Muscle layer of duodenum (tissue), 2 donors: ENCODE measurements around the gene C12orf54.
"Not testable (repeated sequence)": the region's sequence is repeated elsewhere in the genome, so short reads cannot be mapped to it uniquely, and the experiment has no call there.

Experiments
- H3K27ac ChIP-seq: one replicate; pipeline ENCODE4 v1.7.0; 2013; ENCODE audit warnings: mild to moderate bottlenecking, low read length
- H3K27me3 ChIP-seq: one replicate; pipeline ENCODE4 v1.7.0; 2013; ENCODE audit warnings: low read depth, mild to moderate bottlenecking, control low read depth, low read length
- H3K36me3 ChIP-seq, 2 donors: one replicate each; pipeline ENCODE4 v1.7.0; 2013; ENCODE audit warnings: low read length in 2 of 2, control low read depth in 1 of 2, mild to moderate bottlenecking in 1 of 2; ENCODE audit not compliant: insufficient read depth in 2 of 2, control insufficient read depth in 1 of 2
- H3K4me1 ChIP-seq, 2 donors: one replicate each; pipeline ENCODE4 v1.7.0; 2013; ENCODE audit warnings: low read length in 2 of 2, mild to moderate bottlenecking in 2 of 2, control low read depth in 1 of 2, moderate library complexity in 1 of 2; ENCODE audit not compliant: insufficient read depth in 2 of 2, control insufficient read depth in 1 of 2
- H3K4me3 ChIP-seq, 2 donors: one replicate each; pipeline ENCODE4 v1.7.0; 2013; ENCODE audit warnings: low read length in 2 of 2, low read depth in 1 of 2, mild to moderate bottlenecking in 1 of 2
- H3K9me3 ChIP-seq, 2 donors: one replicate each; pipeline ENCODE4 v1.7.0; 2013; ENCODE audit warnings: low read length in 2 of 2, control low read depth in 1 of 2, mild to moderate bottlenecking in 1 of 2; ENCODE audit not compliant: control insufficient read depth in 1 of 2
- donor health status: healthy.

C12orf54 gene

GRCh38 chr12:48469027-48469426 lies 13.3 kb upstream of the C12orf54 start:
- H3K4me1 ChIP-seq: not testable (repeated sequence)

GRCh38 chr12:48472259-48472658 lies 10.0 kb upstream of the C12orf54 start, which contains the start of gene ANP32D:
ANP32D (plus strand) TSS chr12:48472559; CDS start chr12:48472665, 106 bp downstream.
- no peaks in the 10 kb centered on the region for H3K4me1 ChIP-seq
- no peak within 1 kb of the TSS for H3K4me3 ChIP-seq
- no peaks in the 10 kb centered on the region for H3K27me3 ChIP-seq
- no peaks in the 10 kb centered on the region for H3K36me3 ChIP-seq
- no peak within 1 kb of the TSS for H3K27ac ChIP-seq
- H3K9me3 ChIP-seq: peaks cover 0 to 17% of the 10 kb centered on the region in 2 donors

More at GRCh38 chr12:48469027-48469426, 13.3 kb upstream of the C12orf54 start:
- not testable (repeated sequence) for H3K27ac ChIP-seq, H3K4me3 ChIP-seq, H3K27me3 ChIP-seq, H3K36me3 ChIP-seq
- peaks cover 0 to 19% of the 10 kb centered on the region in 2 donors for H3K9me3 ChIP-seq

DNA sequence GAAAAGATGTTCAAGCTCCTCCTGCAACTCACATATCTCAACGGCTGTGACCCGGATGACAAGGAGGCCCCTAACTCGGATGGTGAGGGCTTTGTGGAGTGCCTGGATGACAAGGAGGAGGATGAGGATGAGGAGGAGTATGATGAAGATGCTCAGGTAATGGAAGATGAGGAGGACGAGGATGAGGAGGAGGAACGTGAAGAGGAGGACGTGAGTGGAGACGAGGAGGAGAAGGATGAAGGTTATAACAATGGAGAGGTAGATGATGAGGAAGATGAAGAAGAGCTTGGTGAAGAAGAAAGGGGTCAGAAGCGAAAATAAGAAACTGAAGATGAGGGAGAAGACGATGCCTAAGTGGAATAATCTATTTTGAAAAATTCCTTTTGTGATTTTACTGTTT lies 9.2 kb upstream of the C12orf54 start:
- no peaks in the 10 kb centered on the region for H3K4me1 ChIP-seq
- peaks cover 0 to 16% of the 10 kb centered on the region in 2 donors for H3K9me3 ChIP-seq
- H3K27ac ChIP-seq: no peak overlapping the region
- H3K27me3 ChIP-seq: no peaks in the 10 kb centered on the region
- no peaks in the 10 kb centered on the region for H3K36me3 ChIP-seq
- no peak overlapping the region for H3K4me3 ChIP-seq

DNA sequence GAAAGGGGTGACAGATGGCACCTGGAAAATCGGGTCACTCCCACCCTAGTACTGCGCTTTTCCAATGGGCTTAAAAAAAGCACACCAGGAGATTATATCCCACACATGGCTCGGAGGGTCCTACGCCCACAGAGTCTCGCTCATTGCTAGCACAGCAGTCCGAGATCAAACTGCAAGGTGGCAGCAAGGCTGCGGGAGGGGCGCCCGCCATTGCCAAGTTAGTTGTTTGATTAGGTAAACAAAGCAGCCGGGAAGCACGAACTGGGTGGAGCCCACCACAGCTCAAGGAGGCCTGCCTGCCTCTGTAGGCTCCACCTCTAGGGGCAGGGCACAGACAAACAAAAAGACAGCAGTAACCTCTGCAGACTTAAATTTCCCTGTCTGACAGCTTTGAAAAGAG lies 7.8 kb upstream of the C12orf54 start:
- H3K36me3 ChIP-seq, H3K9me3 ChIP-seq, H3K4me1 ChIP-seq, H3K27ac ChIP-seq, H3K27me3 ChIP-seq, H3K4me3 ChIP-seq: not testable (repeated sequence)

DNA sequence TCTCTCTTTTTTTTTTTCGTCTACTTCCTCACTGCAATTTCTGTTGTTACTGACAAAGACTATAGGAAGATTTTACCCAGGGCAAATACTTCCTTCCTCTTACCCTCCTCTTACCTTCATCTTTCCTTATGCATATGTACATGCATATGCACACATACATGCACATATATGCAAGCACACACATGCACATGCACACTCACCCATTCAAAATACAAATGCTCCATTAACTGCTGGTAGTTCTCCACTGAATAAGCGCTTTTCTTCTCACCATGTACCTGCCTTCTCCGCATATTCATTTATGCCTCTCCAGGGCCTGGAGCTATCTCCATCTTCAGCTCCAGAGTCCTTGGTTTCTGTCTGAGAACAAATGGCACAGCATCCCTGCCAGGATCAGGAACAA lies 632 bp downstream of the C12orf54 start:
- Histone ChIP-seq H3K4me1 (no peaks in the 10 kb centered on the region), H3K27me3 (no peaks in the 10 kb centered on the region), H3K4me3 (no peak overlapping the region), H3K36me3 (no peaks in the 10 kb centered on the region), H3K27ac (no peak overlapping the region), H3K9me3 (no peaks in the 10 kb centered on the region)

GRCh38 chr12:48486261-48486660 lies 4.0 kb downstream of the C12orf54 start:
- Histone ChIP-seq H3K4me3 (no peak overlapping the region), H3K36me3 (no peaks in the 10 kb centered on the region), H3K27me3 (no peaks in the 10 kb centered on the region), H3K4me1 (no peaks in the 10 kb centered on the region), H3K27ac (no peak overlapping the region), H3K9me3 (no peaks in the 10 kb centered on the region)

DNA sequence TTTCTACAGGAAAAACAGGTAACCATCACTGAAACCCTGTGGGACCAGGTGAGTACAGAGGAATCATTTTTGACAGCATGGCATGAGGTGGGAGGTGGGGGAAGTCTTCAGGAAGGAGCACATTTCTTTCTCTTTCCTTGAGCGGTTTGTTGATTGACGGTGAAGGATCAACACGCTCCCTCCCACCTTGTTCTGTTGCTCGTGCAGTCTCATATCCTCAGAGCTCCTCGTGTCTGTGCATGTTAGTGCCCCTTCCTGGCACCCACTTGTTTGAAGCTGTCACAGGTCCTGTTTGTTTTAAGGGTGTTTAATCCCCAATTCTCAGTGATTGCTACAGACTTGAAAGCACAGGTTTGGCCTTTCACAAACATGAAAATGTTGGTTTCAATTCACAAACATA lies 4.4 kb downstream of the C12orf54 start:
- Histone ChIP-seq H3K27me3 (no peaks in the 10 kb centered on the region), H3K36me3 (no peaks in the 10 kb centered on the region), H3K4me3 (no peak overlapping the region), H3K4me1 (no peaks in the 10 kb centered on the region), H3K27ac (no peak overlapping the region), H3K9me3 (no peaks in the 10 kb centered on the region)

DNA sequence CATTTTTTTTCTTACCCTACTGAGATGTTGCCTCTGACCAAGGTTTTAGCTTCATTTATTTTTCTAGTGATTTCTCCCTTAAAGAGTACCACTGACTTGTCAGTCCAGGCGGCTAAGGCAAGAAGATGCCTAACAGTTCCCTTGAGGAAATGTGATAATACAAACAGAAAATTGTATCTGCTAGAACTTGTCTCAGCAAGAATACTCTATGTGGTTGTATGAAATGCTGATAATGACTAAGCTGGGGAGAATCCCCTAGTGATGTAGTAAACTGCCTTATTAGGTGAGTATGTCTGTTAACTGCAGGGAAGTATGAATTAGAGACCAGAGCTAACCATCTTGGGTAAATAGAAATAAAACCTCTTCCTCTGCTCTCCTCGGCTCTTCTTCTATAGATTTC lies 6.7 kb downstream of the C12orf54 start:
- Histone ChIP-seq H3K4me1 (no peaks in the 10 kb centered on the region), H3K27ac (no peak overlapping the region), H3K4me3 (no peak overlapping the region), H3K27me3 (no peaks in the 10 kb centered on the region), H3K36me3 (no peaks in the 10 kb centered on the region), H3K9me3 (no peaks in the 10 kb centered on the region)

- not testable (repeated sequence) for H3K4me3 ChIP-seq, H3K36me3 ChIP-seq, H3K4me1 ChIP-seq, H3K9me3 ChIP-seq, H3K27me3 ChIP-seq, H3K27ac ChIP-seq
Measured at GRCh38 chr12:48489456-48489855, 7.2 kb downstream of the C12orf54 start.

DNA sequence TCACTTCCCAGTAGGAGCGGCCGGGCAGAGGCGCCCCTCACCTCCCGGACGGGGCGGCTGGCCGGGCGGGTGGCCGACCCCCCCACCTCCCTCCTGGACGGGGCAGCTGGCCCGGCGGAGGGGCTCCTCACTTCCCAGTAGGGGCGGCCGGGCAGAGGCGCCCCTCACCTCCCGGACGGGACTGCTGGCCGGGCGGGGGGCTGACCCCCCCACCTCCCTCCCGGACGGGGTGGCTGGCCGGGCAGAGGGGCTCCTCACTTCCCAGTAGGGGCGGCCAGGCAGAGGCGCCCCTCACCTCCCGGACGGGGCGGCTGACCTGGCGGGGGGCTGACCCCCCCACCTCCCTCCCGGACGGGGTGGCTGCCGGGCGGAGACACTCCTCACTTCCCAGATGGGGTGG lies 18.0 kb downstream of the C12orf54 start:
- not testable (repeated sequence) for H3K27me3 ChIP-seq, H3K9me3 ChIP-seq, H3K27ac ChIP-seq, H3K4me1 ChIP-seq, H3K4me3 ChIP-seq, H3K36me3 ChIP-seq

DNA sequence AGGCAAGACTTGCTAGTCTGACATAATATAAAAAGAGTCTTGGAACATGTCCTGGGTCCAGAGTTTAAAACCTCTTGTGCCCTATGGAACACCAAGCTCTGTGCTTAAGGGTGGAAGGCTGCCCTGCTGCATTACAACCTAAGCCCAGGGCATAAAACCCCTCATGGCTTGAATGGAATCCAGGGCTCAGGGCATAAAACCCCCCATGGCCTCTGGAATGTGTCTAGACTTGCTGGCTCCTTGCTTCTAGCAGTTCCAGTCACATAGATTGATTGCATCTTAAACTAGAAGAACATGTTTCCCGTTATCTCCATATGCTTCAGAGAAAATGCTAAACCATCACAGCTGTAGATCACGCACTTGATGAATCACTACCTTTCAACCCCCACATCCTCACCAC lies 24.5 kb downstream of the C12orf54 start:
- H3K27ac ChIP-seq, H3K27me3 ChIP-seq, H3K4me3 ChIP-seq, H3K36me3 ChIP-seq, H3K4me1 ChIP-seq, H3K9me3 ChIP-seq: not testable (repeated sequence)

DNA sequence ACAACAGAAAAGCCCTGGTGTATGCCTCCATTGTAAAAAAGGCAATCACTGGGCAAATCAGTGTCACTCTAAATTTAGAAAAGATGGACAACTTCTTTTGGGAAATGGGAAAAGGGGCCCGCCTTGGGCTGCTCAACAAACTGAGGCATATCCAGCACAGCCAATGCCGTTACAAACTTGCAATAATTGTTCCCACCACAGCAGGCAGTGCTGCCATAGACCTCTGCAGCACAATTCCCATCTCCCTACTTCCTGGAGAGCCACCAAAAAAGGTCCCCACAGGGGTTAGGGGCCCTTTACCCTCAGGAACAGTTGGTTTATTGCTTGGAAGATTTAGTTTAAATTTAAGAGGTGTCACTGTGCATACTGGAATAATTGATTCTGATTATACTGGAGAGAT lies 26.7 kb downstream of the C12orf54 start:
- H3K4me1 ChIP-seq: no peaks in the 10 kb centered on the region
- no peak overlapping the region for H3K4me3 ChIP-seq
- H3K27me3 ChIP-seq: no peaks in the 10 kb centered on the region
- no peaks in the 10 kb centered on the region for H3K36me3 ChIP-seq
- H3K9me3 ChIP-seq: peaks cover 0 to 3% of the 10 kb centered on the region in 2 donors
- no peak overlapping the region for H3K27ac ChIP-seq
